Nephron progenitor cell (in vitro differentiated cells): ENCODE results near the gene DUSP7.
A peak's percentile ranks its signal among the peaks of the same experiment; 100 is the strongest.
"Not testable (repeated sequence)": the region's sequence is repeated elsewhere in the genome, so short reads cannot be mapped to it uniquely, and the experiment has no call there.

Source experiments
- DNase-seq: peaks from one replicate; pipeline ENCODE4 v3.0.0; 2021
- H3K27ac Mint-ChIP-seq: 2 replicates; pipeline ENCODE4 v1.8.0; 2021; ENCODE audit warnings: mild to moderate bottlenecking, moderate library complexity, mixed read lengths
- H3K27me3 Mint-ChIP-seq: 2 replicates; pipeline ENCODE4 v1.8.0; 2021; ENCODE audit warnings: mild to moderate bottlenecking, low read depth, mixed read lengths; ENCODE audit not compliant: poor library complexity
- H3K36me3 Mint-ChIP-seq: 2 replicates; pipeline ENCODE4 v1.8.0; 2021; ENCODE audit warnings: low read depth, mixed read lengths
- H3K4me1 Mint-ChIP-seq: 2 replicates; pipeline ENCODE4 v1.8.0; 2021; ENCODE audit warnings: mixed read lengths
- H3K4me3 Mint-ChIP-seq: 2 replicates; pipeline ENCODE4 v1.8.0; 2021; ENCODE audit warnings: mild to moderate bottlenecking, moderate library complexity, mixed read lengths
- H3K9me3 Mint-ChIP-seq: 2 replicates; pipeline ENCODE4 v1.8.0; 2021; ENCODE audit warnings: mild to moderate bottlenecking, moderate library complexity, mixed read lengths
- TF ChIP-seq, protein P1 (sequence below): fragments of 200-600 bp; sonication (generic); IDR thresholded peaks from 2 replicates; pipeline ENCODE4 v1.5.0; 2021; ENCODE audit warnings: antibody characterized with exemption

Gene DUSP7

DNA sequence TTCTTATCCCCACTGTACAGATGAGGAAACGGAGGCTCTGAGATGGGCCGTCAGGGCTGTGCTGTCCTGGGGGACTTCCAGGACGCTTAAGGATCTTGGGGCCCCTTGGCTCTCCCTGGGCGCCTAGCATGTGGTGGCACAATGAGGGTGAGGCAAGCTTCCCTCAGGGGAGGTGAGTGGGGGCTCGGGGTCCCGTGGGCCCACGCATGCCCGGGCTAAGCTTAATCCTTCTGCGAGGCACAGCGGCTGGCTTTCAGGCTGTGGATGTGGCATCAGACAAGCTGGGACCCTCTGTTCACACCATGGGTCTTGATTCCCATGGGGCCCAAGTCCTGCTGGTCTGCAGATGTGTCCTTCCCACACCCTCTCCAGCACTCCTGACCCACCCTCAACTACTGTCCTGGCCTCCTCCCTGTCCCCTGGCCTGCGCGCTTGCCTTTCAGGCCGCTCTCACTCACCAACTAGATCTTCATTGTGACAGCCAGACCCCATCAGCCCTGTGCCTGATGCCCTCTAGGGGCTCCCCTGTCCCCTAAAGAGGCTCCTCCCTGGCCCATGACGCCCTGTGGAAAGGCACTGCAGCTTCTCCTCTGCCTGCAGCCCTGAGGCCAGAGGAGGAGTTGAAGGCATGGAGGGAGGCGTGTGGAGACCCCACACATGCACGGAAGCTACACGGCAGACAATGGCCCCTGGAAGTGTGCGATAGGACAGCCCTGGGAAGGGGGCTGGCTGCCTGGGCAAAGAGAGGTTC lies 11.3 kb downstream of the DUSP7 start:
- Mint-ChIP-seq H3K4me1 (peaks cover 44% of the 10 kb centered on the region), H3K9me3 (no peaks in the 10 kb centered on the region), H3K27ac (peak overlapping the region; percentile 91), H3K4me3 (no peak overlapping the region), H3K27me3 (peaks cover 9% of the 10 kb centered on the region), H3K36me3 (peaks cover 3% of the 10 kb centered on the region)
- DNase-seq, result no peak
- TF ChIP-seq, protein P1, sequence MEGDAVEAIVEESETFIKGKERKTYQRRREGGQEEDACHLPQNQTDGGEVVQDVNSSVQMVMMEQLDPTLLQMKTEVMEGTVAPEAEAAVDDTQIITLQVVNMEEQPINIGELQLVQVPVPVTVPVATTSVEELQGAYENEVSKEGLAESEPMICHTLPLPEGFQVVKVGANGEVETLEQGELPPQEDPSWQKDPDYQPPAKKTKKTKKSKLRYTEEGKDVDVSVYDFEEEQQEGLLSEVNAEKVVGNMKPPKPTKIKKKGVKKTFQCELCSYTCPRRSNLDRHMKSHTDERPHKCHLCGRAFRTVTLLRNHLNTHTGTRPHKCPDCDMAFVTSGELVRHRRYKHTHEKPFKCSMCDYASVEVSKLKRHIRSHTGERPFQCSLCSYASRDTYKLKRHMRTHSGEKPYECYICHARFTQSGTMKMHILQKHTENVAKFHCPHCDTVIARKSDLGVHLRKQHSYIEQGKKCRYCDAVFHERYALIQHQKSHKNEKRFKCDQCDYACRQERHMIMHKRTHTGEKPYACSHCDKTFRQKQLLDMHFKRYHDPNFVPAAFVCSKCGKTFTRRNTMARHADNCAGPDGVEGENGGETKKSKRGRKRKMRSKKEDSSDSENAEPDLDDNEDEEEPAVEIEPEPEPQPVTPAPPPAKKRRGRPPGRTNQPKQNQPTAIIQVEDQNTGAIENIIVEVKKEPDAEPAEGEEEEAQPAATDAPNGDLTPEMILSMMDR, result no peak

DNA sequence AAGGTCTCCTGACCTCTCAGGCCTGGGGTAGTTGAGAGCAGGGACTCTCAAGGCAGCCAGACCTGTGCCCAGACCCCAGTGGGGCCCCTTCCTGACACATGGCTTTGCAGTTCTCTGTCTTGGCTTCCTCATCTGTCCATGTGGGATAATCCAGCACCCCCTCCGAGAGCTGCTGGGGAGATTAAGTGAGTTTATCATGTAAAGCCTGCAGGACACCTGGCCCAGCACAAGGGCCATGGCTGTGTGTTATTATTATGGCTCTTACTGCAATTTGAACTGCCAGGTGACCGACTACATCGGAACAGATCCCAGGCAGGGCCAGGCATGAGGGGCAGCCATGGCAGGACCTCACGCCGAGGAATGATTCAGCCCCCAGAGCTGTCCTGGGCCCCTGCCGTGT lies 12.6 kb downstream of the DUSP7 start:
- peaks cover 49% of the 10 kb centered on the region for H3K4me1 Mint-ChIP-seq
- H3K27ac Mint-ChIP-seq, result no peak overlapping the region
- TF ChIP-seq, protein P1, result no peak

DNA sequence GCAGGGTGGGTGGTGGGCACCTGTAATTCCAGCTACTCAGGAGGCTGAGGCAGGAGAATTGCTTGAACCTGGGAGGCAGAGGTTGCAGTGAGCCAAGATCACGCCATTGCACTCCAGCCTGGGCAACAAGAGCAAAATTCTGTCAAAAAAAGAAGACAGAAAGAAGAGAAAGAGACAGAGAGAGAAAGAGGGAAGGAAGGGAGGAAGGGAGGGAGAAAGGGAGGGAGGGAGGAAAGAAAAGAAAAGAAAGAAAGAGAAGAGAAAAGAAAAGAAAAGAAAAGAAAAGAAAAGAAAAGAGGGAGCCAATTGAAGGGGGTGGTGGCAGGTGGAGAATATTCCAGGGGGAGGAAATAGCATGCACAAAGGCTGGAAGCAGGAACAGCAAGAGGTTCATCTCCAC lies 13.3 kb downstream of the DUSP7 start:
- peaks cover 49% of the 10 kb centered on the region for H3K4me1 Mint-ChIP-seq
- H3K27ac Mint-ChIP-seq, H3K9me3 Mint-ChIP-seq, H3K36me3 Mint-ChIP-seq, H3K4me3 Mint-ChIP-seq, H3K27me3 Mint-ChIP-seq, DNase-seq: not testable (repeated sequence)

More for the DNA sequence above, 12.6 kb downstream of the DUSP7 start:
- H3K27me3 Mint-ChIP-seq, result peaks cover 9% of the 10 kb centered on the region
- DNase-seq, result no peak
- H3K36me3 Mint-ChIP-seq, result no peaks in the 10 kb centered on the region
- H3K4me3 Mint-ChIP-seq, result no peak overlapping the region
- H3K9me3 Mint-ChIP-seq, result no peaks in the 10 kb centered on the region

DNA sequence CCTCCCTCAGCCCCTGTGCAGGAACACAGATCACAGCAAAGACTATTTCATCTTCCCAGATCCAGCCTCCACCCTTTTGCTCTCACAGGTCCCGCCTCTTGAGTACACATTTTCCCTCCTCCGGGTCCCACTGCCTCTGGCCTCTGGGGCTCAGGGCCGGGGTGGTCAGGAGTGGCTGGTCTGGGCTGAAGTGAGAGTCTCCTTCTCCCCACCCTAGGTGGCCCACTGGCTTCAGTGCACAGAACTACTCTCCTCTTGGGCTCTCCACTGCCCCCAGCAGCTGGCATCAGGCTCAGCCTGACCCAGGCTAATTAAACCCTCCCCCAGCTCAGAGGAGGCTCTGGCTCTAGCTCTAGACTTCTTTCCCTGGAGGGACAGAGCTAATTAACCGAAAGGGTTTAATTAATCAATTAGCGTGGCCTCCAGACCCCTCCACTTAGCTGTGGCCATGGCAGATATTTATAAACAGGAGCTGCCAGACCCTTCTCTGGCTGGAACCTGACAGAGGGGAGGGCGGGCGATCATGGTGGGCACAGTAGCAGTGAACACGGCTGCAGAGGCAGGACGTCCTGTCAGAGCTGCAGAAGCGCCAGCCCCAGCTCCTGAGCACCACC lies 15.1 kb downstream of the DUSP7 start:
- no peak overlapping the region for H3K27ac Mint-ChIP-seq
- DNase-seq, result peak; percentile 31
- H3K27me3 Mint-ChIP-seq, result peaks cover 9% of the 10 kb centered on the region

DNA sequence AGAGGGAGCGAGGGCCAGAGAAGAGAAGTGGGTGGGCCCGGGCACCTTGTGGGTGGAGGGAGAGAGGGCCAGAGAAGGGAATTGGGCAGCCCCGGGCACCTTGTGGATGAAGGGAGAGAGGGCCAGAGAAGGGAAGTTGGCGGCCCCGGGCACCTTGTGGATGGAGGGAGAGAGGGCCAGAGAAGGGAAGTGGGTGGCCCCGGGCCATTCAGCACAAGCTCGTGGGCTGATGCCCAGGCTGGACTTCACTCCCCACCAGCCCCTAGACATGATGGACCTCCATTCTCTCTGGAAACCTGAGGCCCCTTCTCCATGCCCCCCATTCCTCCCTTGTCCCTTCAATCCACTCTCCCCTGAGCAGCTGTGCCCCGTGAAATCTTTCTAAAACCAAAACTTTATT lies 15.8 kb downstream of the DUSP7 start:
- H3K36me3 Mint-ChIP-seq, result no peaks in the 10 kb centered on the region
- no peak overlapping the region for H3K4me3 Mint-ChIP-seq
- no peak for DNase-seq
- TF ChIP-seq, protein P1, result no peak
- no peaks in the 10 kb centered on the region for H3K9me3 Mint-ChIP-seq
- peaks cover 37% of the 10 kb centered on the region for H3K4me1 Mint-ChIP-seq
- H3K27me3 Mint-ChIP-seq, result peaks cover 8% of the 10 kb centered on the region
- peak overlapping the region; percentile 42 for H3K27ac Mint-ChIP-seq

More for the DNA sequence above, 15.1 kb downstream of the DUSP7 start:
- no peaks in the 10 kb centered on the region for H3K9me3 Mint-ChIP-seq
- no peak overlapping the region for H3K4me3 Mint-ChIP-seq
- no peaks in the 10 kb centered on the region for H3K36me3 Mint-ChIP-seq
- TF ChIP-seq, protein P1, result no peak
- H3K4me1 Mint-ChIP-seq, result peaks cover 41% of the 10 kb centered on the region

DNA sequence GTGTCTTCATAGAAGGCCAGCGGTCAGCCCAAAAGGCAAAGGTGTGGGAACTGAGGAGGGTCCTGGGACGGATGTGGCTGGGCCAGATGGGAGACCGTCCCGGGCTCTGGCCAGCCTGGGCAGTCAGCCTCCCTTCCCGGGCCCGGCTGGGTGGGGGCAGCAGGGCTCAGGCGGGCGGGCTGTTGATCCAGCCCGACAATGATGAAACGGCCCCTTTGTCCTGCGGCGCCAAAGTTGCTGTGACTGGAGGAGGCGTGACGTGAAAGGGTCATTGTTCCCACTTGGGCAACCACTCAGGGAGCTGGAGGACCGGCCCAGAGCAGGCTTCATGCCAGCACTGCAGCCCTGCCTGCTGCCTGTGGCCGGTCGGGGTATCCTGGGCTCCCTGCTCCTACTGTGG lies 16.5 kb downstream of the DUSP7 start:
- peaks cover 30% of the 10 kb centered on the region for H3K4me1 Mint-ChIP-seq
- no peak overlapping the region for H3K4me3 Mint-ChIP-seq
- no peak for DNase-seq
- no peaks in the 10 kb centered on the region for H3K9me3 Mint-ChIP-seq
- peaks cover 3% of the 10 kb centered on the region for H3K27me3 Mint-ChIP-seq
- peak overlapping the region; percentile 82 for H3K27ac Mint-ChIP-seq
- TF ChIP-seq, protein P1, result no peak
- H3K36me3 Mint-ChIP-seq, result no peaks in the 10 kb centered on the region
